Kidney tubule cell (primary cell): ENCODE results near the gene PGM2L1.

Experiments
- DNase-seq: peaks from one replicate; pipeline ENCODE4 v3.0.0-alpha.2; 2018; ENCODE audit warnings: low spot score

The PGM2L1 gene

DNA sequence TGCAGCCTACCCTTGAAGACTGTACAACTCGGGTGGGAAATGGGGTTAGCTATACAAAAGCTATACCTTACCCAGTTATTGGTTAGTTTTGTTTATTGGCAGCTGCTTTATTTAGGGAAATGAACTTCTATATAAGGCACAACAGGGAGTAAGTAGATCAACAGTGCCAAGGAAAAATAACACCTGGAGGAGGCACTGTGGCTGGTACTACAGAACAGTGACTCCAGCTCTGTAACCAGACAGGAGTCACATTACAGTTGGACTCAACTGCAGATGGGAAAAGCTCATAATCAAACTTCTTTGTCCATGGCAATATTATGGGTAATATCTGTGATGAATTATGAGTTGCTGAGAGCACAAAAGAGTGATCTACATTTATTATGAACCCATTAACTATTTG is 100.7 kb downstream of the PGM2L1 start:
- DNase-seq = no peak

DNA sequence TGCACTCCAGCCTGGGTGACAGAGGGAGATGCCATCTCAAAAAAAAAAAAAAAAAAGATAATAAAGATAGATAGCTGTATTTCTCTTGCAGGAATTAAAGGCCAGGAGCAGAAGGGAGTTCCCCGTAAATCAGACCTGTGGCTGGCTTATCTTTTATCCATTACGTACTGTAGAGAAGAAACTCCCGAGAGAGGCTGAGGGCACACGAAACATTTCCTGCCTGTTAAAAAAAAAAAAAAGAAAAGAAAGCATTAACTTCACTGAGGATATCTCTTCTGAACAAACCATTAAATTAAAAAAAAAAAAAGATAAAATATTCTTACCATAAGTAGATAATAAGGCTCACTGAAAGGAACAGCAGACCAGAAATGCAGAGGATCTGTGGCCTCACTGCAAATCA is 109.3 kb downstream of the PGM2L1 start:
- no peak for DNase-seq

GRCh38 chr11:74288161-74288560 is 110.1 kb downstream of the PGM2L1 start:
- peak; percentile 85 for DNase-seq

GRCh38 chr11:74284466-74284865 is 113.8 kb downstream of the PGM2L1 start:
- peak; percentile 41 for DNase-seq

GRCh38 chr11:74283580-74284180 is 114.6 kb downstream of the PGM2L1 start:
- peak; percentile 8 for DNase-seq

GRCh38 chr11:74282914-74283371 is 115.3 kb downstream of the PGM2L1 start:
- DNase-seq = no peak

GRCh38 chr11:74282421-74282820 is 115.8 kb downstream of the PGM2L1 start:
- no peak for DNase-seq

DNA sequence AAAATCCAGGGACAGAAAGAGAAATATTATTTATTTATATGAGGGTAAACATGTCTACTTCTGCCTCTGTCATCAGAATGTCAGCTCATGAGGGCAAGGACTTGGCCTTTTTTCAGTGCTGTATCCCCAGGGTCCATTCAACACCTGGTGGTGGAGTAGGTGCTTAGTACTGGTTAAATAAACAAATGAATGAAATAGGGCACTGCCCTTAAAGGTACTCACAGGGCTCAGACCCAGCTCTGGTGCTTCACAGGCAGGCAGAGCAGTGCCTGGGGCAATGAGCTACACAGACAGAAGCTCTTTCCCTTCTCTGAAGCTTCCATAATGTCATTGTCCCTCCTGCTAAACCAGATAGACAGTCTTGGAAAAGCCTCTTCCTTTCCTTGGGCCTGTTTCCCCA is 117.7 kb downstream of the PGM2L1 start:
- DNase-seq = no peak
